Activated naive CD4-positive, alpha-beta T cell treated with anti-CD3 and anti-CD28 coated beads, Interleukin-2, amount 50 U/mL, for 24 hours (primary cell): ENCODE data around the gene NSD2.

Experiments used
- H3K27ac Mint-ChIP-seq: one replicate; pipeline ENCODE4 v1.8.0; 2021; ENCODE audit warnings: mild to moderate bottlenecking, mixed read lengths
- H3K27me3 Mint-ChIP-seq: one replicate; pipeline ENCODE4 v1.8.0; 2021; ENCODE audit warnings: mixed read lengths
- H3K36me3 Mint-ChIP-seq: one replicate; pipeline ENCODE4 v1.8.0; 2021; ENCODE audit warnings: mixed read lengths
- H3K4me1 Mint-ChIP-seq: one replicate; pipeline ENCODE4 v1.8.0; 2021; ENCODE audit warnings: mixed read lengths
- H3K4me3 Mint-ChIP-seq: one replicate; pipeline ENCODE4 v1.8.0; 2021; ENCODE audit warnings: mild to moderate bottlenecking, mixed read lengths
- H3K9me3 Mint-ChIP-seq: one replicate; pipeline ENCODE4 v1.8.0; 2021; ENCODE audit warnings: mixed read lengths

The NSD2 gene

DNA sequence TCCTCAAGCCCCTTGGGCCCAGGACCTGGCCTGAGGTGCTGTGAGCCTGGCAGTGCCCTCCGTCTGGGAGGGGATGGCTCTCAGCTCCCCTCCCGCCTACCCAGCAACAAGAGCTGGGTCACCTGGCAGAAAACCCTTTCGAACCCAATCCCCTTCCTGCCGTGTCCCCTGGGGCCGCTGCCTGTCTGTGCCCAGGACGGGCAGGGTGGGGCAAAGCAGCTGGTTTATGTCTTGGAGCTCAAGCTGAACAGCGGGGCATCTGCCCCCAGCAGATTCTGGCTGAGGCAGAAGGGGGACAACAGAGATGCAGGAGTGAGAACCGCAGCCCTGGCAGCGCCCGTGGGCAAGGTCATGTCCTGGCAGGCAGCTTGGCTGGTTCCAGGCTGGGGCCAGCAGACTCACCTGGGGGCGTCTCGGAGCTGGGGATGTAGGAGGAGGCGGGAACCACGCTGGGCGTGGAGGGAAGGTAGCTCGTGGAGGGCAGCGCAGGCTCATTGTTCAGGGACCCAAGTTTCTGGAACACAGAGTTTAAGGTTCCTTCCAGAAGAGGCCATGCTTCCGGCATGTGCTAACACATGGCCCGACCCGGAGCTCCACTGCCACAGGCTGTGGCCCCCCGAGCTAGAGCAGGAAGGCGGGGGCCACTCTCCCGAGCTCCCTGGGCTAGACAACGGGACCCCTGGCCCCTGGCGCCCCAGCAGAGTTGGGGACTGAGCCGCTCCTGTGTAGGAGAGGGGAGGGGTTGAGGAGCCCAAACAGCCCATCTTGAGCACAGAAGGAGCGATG is 113.4 kb downstream of the NSD2 start:
- H3K27me3 Mint-ChIP-seq, result no peaks in the 10 kb centered on the region
- no peaks in the 10 kb centered on the region for H3K9me3 Mint-ChIP-seq
- no peak overlapping the region for H3K27ac Mint-ChIP-seq
- H3K4me1 Mint-ChIP-seq, result no peaks in the 10 kb centered on the region
- H3K4me3 Mint-ChIP-seq, result no peak overlapping the region
- H3K36me3 Mint-ChIP-seq, result peaks cover 1% of the 10 kb centered on the region

- H3K36me3 Mint-ChIP-seq, result peaks cover 1% of the 10 kb centered on the region
- H3K4me3 Mint-ChIP-seq, result no peak overlapping the region
- H3K9me3 Mint-ChIP-seq, result no peaks in the 10 kb centered on the region
- H3K27me3 Mint-ChIP-seq, result no peaks in the 10 kb centered on the region
- no peaks in the 10 kb centered on the region for H3K4me1 Mint-ChIP-seq
- H3K27ac Mint-ChIP-seq, result no peak overlapping the region
Measured at GRCh38 chr4:1985294-1985693, 114.1 kb downstream of the NSD2 start.

DNA sequence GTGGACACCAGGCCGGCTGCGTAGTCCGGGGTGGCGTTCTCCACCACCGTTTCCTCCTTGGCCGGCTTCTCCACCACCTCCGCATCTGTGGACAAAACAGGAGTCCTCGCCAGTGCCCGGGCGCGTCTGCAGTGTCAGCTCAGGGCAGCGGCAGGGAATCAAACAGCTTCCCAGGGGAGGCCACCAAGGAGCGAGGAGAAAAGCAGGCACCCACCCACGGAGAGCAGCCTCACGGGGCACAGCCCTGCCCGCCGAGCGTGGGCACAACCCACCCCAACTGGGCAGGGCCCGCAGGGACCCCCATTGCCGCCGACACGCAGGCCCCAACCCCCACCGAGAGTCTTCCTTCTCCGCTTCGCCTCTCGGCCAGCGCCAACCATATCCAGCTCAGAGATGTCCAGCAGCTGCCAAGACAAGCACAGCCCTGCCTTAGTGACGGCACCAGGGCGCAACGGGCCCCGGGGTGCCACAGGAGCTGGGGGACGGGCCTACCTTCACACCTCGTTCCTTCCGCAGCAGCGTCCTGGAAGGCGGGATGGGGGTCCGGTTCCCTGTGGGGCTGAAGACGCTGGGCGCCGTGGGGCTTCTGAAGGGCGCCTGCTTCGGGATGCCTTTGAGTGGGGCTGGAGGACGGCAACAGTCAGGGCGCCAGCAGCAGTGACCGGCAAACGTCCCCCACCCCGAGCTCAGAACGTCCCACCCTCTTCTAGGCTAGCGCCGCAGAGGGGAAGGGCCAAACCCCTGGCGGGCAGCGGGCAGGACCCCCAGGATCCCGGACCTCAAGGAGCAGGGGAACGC is 114.8 kb downstream of the NSD2 start:
- H3K4me3 Mint-ChIP-seq, result no peak overlapping the region
- no peaks in the 10 kb centered on the region for H3K27me3 Mint-ChIP-seq
- peaks cover under 1% of the 10 kb centered on the region for H3K4me1 Mint-ChIP-seq
- H3K9me3 Mint-ChIP-seq, result no peaks in the 10 kb centered on the region
- no peak overlapping the region for H3K27ac Mint-ChIP-seq
- H3K36me3 Mint-ChIP-seq, result peaks cover 1% of the 10 kb centered on the region

- Mint-ChIP-seq H3K36me3 (peaks cover 1% of the 10 kb centered on the region), H3K27me3 (no peaks in the 10 kb centered on the region), H3K27ac (no peak overlapping the region), H3K4me1 (peaks cover 3% of the 10 kb centered on the region), H3K4me3 (no peak overlapping the region), H3K9me3 (no peaks in the 10 kb centered on the region)
Measured at GRCh38 chr4:1986578-1987210, 115.5 kb downstream of the NSD2 start.

- Mint-ChIP-seq H3K4me1 (peaks cover 3% of the 10 kb centered on the region), H3K27me3 (no peaks in the 10 kb centered on the region), H3K4me3 (no peak overlapping the region), H3K9me3 (no peaks in the 10 kb centered on the region), H3K27ac (no peak overlapping the region), H3K36me3 (peaks cover 1% of the 10 kb centered on the region)
Measured at GRCh38 chr4:1987296-1987695, 116.1 kb downstream of the NSD2 start.

- Mint-ChIP-seq H3K36me3 (peaks cover 1% of the 10 kb centered on the region), H3K4me3 (no peak overlapping the region), H3K9me3 (no peaks in the 10 kb centered on the region), H3K27me3 (no peaks in the 10 kb centered on the region), H3K27ac (no peak overlapping the region), H3K4me1 (peaks cover 3% of the 10 kb centered on the region)
Measured at GRCh38 chr4:1987721-1988326, 116.6 kb downstream of the NSD2 start.

DNA sequence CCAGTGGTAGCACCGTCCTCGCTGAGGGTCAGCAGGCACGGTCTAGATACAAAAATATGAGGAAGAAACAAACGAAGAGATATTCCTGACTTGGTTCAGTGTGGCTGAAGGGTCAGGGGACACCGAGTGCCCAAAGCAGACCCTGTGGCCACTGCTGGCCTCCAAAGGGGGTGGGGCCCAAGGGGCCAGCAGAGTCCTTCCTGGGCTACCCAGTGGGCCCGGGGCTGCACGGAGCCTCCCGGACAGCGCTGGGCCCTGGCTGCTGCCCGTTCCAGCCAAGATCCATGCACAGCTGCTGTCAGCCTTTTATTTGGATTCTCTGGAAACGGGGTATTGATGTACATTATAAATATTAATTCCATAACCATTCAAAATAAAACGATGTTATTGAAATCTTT is 117.1 kb downstream of the NSD2 start:
- H3K27ac Mint-ChIP-seq, result no peak overlapping the region
- H3K4me1 Mint-ChIP-seq, result peaks cover 3% of the 10 kb centered on the region
- no peaks in the 10 kb centered on the region for H3K9me3 Mint-ChIP-seq
- peaks cover 1% of the 10 kb centered on the region for H3K36me3 Mint-ChIP-seq
- no peak overlapping the region for H3K4me3 Mint-ChIP-seq
- no peaks in the 10 kb centered on the region for H3K27me3 Mint-ChIP-seq

- H3K4me1 Mint-ChIP-seq, result peaks cover 3% of the 10 kb centered on the region
- no peaks in the 10 kb centered on the region for H3K27me3 Mint-ChIP-seq
- H3K9me3 Mint-ChIP-seq, result no peaks in the 10 kb centered on the region
- H3K27ac Mint-ChIP-seq, result no peak overlapping the region
- H3K4me3 Mint-ChIP-seq, result no peak overlapping the region
- peaks cover 1% of the 10 kb centered on the region for H3K36me3 Mint-ChIP-seq
Measured at GRCh38 chr4:1989533-1990347, 118.5 kb downstream of the NSD2 start.

GRCh38 chr4:1990348-1990645 is 119.1 kb downstream of the NSD2 start:
- no peak overlapping the region for H3K4me3 Mint-ChIP-seq
- no peaks in the 10 kb centered on the region for H3K9me3 Mint-ChIP-seq
- H3K4me1 Mint-ChIP-seq, result peaks cover 7% of the 10 kb centered on the region
- H3K27me3 Mint-ChIP-seq, result no peaks in the 10 kb centered on the region
- H3K36me3 Mint-ChIP-seq, result peaks cover 1% of the 10 kb centered on the region
- H3K27ac Mint-ChIP-seq, result no peak overlapping the region

DNA sequence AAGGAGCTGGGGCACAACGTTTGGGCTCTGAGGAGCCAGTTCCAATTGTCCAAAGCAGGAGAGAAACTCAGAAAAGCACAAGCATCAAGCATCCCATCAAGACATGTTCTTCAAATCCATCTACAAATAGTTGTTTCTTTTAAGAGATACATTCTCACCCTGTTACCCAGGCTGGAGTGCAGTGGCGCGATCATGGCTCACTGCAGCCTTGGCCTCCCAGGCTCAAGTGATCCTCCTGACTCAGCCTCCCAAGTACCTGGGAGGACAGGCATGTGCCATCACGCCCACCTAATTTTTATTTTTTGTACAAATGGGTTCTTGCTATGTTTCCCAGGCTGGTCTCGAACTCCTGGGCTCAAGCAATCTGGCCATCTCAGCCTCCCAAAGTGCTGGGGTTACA is 119.5 kb downstream of the NSD2 start:
- peaks cover 4% of the 10 kb centered on the region for H3K36me3 Mint-ChIP-seq
- H3K27me3 Mint-ChIP-seq, result no peaks in the 10 kb centered on the region
- H3K4me1 Mint-ChIP-seq, result peaks cover 11% of the 10 kb centered on the region
- no peak overlapping the region for H3K4me3 Mint-ChIP-seq
- no peak overlapping the region for H3K27ac Mint-ChIP-seq
- H3K9me3 Mint-ChIP-seq, result no peaks in the 10 kb centered on the region

DNA sequence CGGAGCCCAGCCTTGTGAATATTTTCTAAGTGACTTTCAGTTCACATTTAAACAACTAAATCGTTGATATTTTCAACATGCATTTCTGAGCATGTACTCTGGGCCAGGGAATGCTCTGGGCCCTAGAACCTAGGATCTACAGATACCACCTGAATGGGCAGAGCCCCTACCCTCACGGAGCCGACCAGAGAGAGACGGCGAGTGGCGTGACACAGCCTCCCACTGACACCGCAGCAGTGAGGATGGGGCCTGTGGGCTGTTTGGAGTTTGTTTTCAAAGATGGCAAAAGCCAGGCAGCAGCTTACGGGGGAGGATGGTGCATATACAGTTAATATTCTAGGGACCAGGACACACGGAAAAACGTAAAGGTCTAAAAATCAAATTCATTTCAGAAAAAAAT is 119.9 kb downstream of the NSD2 start:
- Mint-ChIP-seq H3K9me3 (no peaks in the 10 kb centered on the region), H3K27me3 (no peaks in the 10 kb centered on the region), H3K4me3 (no peak overlapping the region), H3K4me1 (peaks cover 15% of the 10 kb centered on the region), H3K27ac (no peak overlapping the region), H3K36me3 (peaks cover 9% of the 10 kb centered on the region)

DNA sequence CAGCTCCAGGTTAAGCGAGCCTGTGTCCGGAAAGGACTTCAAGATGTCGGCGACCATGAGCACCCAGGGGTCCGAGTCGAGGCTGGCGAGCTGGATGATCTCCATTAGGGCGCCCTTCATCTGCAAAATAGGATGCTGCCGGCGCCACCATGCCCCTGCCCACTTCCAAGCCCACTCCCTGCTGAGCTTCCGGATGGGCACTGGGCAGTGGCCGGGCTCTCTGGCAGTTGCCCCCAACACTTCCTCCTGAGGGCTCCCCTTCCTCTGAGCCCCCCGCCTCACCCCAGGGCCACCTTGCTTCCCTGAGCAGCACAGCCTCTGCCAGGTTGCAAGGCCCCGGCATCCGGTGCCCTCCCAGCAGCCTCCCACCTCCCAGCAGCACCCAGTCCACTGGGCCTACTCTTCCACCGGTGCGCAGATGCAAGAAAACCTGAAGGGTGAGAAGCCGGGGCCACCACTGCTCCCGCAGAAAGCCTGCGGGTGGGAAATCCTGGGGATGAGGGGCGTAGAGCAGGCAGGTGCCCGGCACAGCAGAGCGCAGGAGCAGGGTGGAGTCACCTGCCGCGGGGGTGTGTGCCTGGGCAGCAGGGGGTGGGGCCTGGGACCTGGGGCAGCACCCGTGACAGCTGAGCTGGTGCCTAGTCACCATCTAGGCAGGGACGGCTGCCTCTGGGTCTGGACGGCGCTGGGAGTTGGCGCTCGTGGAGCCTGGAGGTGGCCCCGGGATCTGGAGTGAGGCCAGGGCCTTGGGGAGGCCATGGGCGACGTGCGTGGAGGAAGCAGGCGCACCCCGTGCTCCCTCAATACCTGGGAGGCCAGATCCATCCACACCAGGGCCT is 120.6 kb downstream of the NSD2 start:
- no peaks in the 10 kb centered on the region for H3K9me3 Mint-ChIP-seq
- H3K4me3 Mint-ChIP-seq, result no peak overlapping the region
- peaks cover 12% of the 10 kb centered on the region for H3K36me3 Mint-ChIP-seq
- H3K27me3 Mint-ChIP-seq, result no peaks in the 10 kb centered on the region
- H3K4me1 Mint-ChIP-seq, result peaks cover 20% of the 10 kb centered on the region
- H3K27ac Mint-ChIP-seq, result no peak overlapping the region

- Mint-ChIP-seq H3K27ac (no peak overlapping the region), H3K4me3 (no peak overlapping the region), H3K4me1 (peaks cover 25% of the 10 kb centered on the region), H3K9me3 (no peaks in the 10 kb centered on the region), H3K36me3 (peaks cover 18% of the 10 kb centered on the region), H3K27me3 (no peaks in the 10 kb centered on the region)
Measured at GRCh38 chr4:1992468-1993168, 121.4 kb downstream of the NSD2 start.

GRCh38 chr4:1993169-1993516 is 122.0 kb downstream of the NSD2 start:
- no peak overlapping the region for H3K27ac Mint-ChIP-seq
- H3K36me3 Mint-ChIP-seq, result peaks cover 21% of the 10 kb centered on the region
- peaks cover under 1% of the 10 kb centered on the region for H3K9me3 Mint-ChIP-seq
- peaks cover 30% of the 10 kb centered on the region for H3K4me1 Mint-ChIP-seq
- H3K27me3 Mint-ChIP-seq, result no peaks in the 10 kb centered on the region
- no peak overlapping the region for H3K4me3 Mint-ChIP-seq
